NCI-H82 treated with DMSO at 0.1 percent for 48 hours (cell line): ENCODE measurements around the gene MICAL1.

Source experiments
- DNase-seq: peaks from one replicate; lab custom pipeline; 2025; ENCODE audit not compliant: unreplicated experiment; lab: John Stamatoyannopoulos, UW

Gene MICAL1

DNA sequence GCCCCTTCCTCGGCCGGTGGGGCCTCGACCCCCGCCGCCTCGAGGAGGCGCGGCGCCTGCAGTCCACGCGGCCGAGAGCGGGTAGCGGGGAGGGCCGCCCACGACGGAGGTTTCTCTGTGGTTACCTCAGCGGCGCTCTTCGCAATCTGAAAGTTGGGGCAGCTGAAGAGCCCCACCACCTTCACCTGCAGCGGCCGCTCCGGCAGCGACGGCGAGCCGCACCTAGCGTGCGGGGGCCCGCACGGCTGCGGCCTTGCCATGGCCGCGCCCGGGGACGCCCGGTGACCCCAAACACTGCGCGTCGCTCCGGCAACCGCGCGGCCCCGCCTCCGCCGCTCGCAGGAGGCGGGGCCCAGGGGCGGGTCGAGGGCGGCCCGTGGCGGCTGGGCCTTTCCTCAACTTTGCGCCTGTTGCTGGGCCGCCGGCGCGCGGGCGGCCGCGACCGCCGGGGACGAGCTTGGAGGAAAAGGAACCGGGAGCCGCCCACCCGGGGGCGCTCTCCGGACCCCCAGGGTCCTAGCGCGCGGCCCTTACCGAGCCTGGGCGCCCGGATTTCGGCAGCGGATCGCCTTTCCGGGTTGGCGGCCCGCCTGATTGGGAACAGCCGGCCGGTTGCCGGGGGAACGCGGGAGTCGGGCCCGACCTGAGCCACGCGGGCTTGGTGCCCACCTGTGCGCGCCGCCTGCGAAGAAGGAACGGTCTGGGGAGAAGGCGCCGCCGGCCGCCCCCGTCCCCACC, 15.1 kb downstream of the MICAL1 start, which contains the start of the genes PPIL6 and SMPD2:
TSS of gene PPIL6 (minus strand) at position 298 of the 738 bp plus-strand sequence. CDS start at position 260, 38 bp downstream.
TSS of gene SMPD2 (plus strand) at position 394 of the 738 bp plus-strand sequence. CDS start 398 bp downstream, outside the sequence.
- DNase-seq: peak; percentile 54

- no peak for DNase-seq
Observed at GRCh38 chr6:109436041-109436440, 19.5 kb downstream of the MICAL1 start.

DNA sequence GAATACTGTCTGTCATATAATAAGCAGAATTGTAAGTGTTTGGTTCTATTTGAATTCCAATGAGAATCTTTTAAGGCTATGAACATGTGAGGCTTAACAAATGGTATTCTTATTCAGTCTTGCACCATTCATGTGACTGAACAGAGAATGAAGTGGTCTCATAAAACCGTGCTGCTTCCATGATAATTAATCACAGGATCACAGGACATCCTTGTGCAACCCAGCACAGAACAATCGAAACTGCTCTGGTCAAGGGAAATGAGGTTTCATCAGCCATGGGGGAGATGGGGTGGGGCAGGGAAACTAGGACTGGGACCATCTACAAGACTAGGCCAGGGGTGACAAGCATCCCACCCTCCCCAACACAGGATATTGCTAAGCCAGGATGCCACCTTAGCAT, 21.1 kb downstream of the MICAL1 start:
- no peak for DNase-seq

DNA sequence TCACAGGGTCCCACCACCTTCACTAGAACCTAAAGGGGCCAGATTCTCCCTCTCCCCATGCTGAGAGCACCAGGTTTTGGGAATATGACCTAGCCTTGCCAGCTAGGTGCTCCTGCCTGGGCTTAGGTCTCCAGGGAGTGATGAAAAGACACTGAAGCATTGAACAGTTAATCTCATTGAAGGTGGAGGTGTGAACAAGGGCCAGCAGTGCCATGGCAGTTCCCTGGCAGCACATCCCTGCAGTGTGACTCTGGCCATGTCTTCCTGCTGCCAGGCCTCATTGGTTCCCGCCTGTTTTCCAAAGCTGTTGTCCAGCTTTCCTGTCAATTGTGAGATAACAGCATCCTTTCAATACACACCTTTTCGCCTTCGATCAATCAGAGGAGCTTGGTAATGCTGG, 26.1 kb downstream of the MICAL1 start:
- DNase-seq: no peak

DNA sequence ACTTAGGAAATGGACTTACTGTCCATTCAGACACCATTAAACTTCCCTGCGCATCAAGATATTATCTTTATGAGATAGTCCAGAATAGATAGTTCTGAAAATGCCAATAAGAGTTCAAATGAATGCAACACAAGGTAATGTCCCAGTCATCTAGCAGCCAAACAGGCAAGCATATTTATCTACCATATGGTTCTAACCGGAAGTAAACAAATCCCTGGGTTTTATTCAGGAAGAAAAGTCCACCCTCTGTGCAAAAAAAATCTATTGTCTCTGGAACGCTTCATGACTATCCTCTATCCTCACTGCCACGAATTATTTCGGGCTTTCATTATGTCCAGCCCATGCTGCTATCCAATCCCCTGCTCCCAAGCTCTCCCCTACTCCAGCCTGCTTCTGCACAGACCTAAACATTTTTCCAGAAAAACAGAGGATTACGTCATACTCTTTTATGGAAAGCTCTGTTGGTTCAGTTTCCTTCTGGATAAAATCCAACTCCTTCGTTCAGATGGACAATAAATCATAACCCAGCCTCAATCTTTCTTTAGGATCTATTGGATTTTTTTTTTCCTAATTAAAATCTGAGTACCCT, 26.6 kb downstream of the MICAL1 start:
- DNase-seq: no peak

DNA sequence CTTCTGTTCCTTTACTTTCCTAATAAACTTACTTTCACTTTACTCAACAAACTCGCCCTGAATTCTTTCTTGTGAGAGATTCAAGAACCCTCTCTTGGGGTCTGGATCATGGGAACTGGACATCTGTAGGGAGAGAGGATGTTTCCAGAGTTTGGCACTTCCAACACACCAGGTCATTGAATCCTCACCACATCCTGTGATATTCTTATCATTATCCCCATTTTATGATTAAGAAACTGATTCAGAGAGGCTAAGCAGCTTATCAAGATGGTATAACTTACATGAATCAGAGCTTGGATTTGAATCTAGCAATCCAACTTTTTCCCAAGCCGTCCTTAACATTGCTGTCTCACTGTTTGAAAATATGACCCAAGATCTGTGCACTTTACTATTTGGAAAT, 30.6 kb downstream of the MICAL1 start:
- DNase-seq: no peak

DNA sequence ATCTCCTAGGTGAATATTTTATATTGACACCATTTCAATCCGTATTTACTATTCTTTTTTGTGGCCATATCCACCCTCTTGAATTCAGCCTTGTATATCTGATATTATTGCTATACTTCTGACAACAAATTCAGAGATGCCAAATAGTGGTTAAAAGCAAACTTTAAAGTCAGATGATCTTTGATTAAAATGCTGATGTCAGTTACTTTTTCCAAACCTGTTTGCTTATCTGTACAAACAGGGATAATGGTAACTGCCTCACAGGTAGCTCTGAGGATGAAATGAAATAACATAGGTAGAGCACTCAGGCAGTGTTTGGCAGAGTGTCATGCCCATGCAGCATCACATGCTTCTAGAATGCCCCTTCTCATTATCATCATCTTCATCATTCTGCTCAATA, 34.4 kb downstream of the MICAL1 start:
- DNase-seq: no peak

- no peak for DNase-seq
Observed at GRCh38 chr6:109420751-109421150, 34.8 kb downstream of the MICAL1 start.

DNA sequence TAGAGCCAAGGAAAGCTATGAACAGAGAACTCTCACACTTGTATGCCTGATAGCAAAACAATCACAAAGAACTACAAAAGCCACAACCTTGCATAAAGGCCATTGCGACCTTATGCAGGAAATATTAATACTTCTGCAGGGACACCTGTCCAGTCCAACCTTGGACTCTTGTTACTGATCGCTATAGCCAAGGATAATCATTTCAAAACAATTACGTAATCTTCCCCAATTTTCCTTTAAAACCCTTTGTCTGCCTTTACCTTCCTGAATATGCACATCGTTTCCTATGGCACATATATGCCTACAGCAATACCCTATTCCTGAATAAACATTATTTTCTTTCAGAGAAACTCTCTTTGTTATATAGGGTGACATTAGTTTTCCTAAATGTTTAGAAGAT, 37.9 kb downstream of the MICAL1 start:
- DNase-seq: no peak

GRCh38 chr6:109411034-109411433, 44.5 kb downstream of the MICAL1 start:
- no peak for DNase-seq

GRCh38 chr6:109406196-109406595, 49.4 kb downstream of the MICAL1 start:
- no peak for DNase-seq

GRCh38 chr6:109397020-109397419, 58.6 kb downstream of the MICAL1 start:
- no peak for DNase-seq

DNA sequence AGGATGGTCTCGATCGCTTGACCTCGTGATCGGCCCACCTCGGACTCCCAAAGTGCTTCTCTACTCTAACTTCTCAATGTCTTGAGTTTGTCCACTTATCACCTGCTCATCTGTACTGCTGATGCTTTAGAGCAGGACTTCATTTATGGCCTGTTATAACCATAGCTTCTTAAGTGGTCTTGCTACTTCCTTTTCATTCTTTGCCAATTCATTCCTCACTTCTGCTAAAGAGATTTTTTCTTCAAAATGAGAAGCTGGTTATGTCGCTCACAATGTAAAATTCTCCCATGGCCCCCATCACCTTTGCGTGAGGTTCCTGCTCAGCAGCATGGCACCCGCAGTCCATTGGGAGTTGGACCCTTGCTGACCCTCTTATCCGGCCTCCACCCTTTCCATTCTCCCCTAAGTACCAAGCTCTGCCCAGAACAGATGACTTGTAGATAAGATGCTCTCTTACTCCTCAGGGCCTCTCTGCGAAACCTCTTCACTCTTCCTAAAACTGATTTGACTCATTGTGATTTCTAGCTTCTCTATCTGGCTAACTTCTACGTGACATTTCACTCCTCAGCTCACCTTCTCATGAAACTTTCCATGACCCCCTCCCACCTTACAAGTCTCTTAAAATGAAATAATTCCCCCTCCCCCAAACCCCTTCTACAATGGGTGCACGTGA, 59.4 kb downstream of the MICAL1 start:
- no peak for DNase-seq
